A549 (cell line): ENCODE measurements around the gene TMEM63C.

Experiments used
- CHD4 ChIP-seq: fragments of 200-600 bp; sonication (generic); IDR thresholded peaks from 2 replicates; pipeline ENCODE4 v1.6.1; 2016; ENCODE audit warnings: antibody characterized with exemption, mild to moderate bottlenecking, borderline replicate concordance
- SMC3 ChIP-seq: fragments of >200 bp; sonication (Bioruptor Twin); formaldehyde crosslinking; IDR thresholded peaks from 3 replicates; pipeline ENCODE4 v1.6.1; 2018; ENCODE audit warnings: inconsistent platforms

GRCh38 chr14:77145975-77146740 is 35.4 kb upstream of the TMEM63C start:
- TF ChIP-seq SMC3: no peak
- TF ChIP-seq CHD4: no peak
